Measurements from ENCODE around the gene RNF207. TPM values are rescaled to one million over a fixed set of nuclear protein-coding genes. Genes with fewer than 3 reads are reported as not detected.
A peak's percentile ranks its signal among the peaks of the same experiment; 100 is the strongest.

RNF207 gene
- polyA plus RNA-seq, 3 donors, result 0.10 to 7.7 TPM; not detected in 1

GRCh38 chr1:6241107-6241886 is 35.4 kb downstream of the RNF207 start:
- H3K9ac ChIP-seq (ENCODE audit: insufficient read depth, low read length, poor library complexity, severe bottlenecking), result no peak overlapping the region
- H2AFZ ChIP-seq (ENCODE audit: insufficient read depth, low read depth, low read length, poor library complexity, severe bottlenecking), result no peak overlapping the region
- no peak for DNase-seq
- H3K4me3 ChIP-seq (replicated peaks in 1 of 3; ENCODE audit: low read depth in 2 of 3, low read length in 3 of 3), result no peak overlapping the region
- H3K36me3 Mint-ChIP-seq, result peaks cover 0 to 5% of the 10 kb centered on the region in 2 donors
- H3K27me3 ChIP-seq (ENCODE audit: control insufficient read depth in 2 of 2, insufficient read depth in 2 of 2, low read length in 2 of 2), result peaks cover 34 to 71% of the 10 kb centered on the region in 2 donors
- intact Hi-C loops (cut with micrococcal nuclease), result loop anchor here (5.0 to 10.0 kb wide), 3 partner anchors 136 to 186 kb away; partner anchors contain the start of gene ACOT7 (in 1 of the 2)
- H3K27me3 Mint-ChIP-seq (ENCODE audit: low read depth in 3 of 3), result peaks cover 72 to 85% (median 82%) of the 10 kb centered on the region in 3 donors
- no peaks in the 10 kb centered on the region for H3K79me2 ChIP-seq (ENCODE audit: insufficient read depth, low read length)
- no peaks in the 10 kb centered on the region for H3K36me3 ChIP-seq (replicated peaks in 1 of 2; ENCODE audit: control insufficient read depth in 1 of 2, insufficient read depth in 2 of 2, low read length in 2 of 2)
- H3K4me1 ChIP-seq (ENCODE audit: control insufficient read depth in 1 of 2, insufficient read depth in 2 of 2, low read length in 2 of 2), result peaks cover 1 to 16% of the 10 kb centered on the region in 2 donors
- H3K4me1 Mint-ChIP-seq, result peaks cover 7% of the 10 kb centered on the region
- peaks cover 0 to 24% (median 5%) of the 10 kb centered on the region in 7 donors for H3K9me3 Mint-ChIP-seq
- peaks cover 6% of the 10 kb centered on the region for H4K20me1 ChIP-seq (ENCODE audit: insufficient read depth, low read length)
- peak overlapping the region in 1 of 2 donors; percentile 79 for H3K4me3 Mint-ChIP-seq
- no peak overlapping the region for H3K27ac Mint-ChIP-seq
- H3K27ac ChIP-seq (ENCODE audit: low read depth in 1 of 2, low read length in 2 of 2), result no peak overlapping the region
- TF ChIP-seq, protein P1, sequence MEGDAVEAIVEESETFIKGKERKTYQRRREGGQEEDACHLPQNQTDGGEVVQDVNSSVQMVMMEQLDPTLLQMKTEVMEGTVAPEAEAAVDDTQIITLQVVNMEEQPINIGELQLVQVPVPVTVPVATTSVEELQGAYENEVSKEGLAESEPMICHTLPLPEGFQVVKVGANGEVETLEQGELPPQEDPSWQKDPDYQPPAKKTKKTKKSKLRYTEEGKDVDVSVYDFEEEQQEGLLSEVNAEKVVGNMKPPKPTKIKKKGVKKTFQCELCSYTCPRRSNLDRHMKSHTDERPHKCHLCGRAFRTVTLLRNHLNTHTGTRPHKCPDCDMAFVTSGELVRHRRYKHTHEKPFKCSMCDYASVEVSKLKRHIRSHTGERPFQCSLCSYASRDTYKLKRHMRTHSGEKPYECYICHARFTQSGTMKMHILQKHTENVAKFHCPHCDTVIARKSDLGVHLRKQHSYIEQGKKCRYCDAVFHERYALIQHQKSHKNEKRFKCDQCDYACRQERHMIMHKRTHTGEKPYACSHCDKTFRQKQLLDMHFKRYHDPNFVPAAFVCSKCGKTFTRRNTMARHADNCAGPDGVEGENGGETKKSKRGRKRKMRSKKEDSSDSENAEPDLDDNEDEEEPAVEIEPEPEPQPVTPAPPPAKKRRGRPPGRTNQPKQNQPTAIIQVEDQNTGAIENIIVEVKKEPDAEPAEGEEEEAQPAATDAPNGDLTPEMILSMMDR (IDR thresholded peaks at IDR 0.05), result no peak
- WGBS (ENCODE audit: insufficient coverage), result 6% methylated on average over 22 of the region's 33 CpGs
- H3K9me3 ChIP-seq (replicated peaks in 1 of 2; ENCODE audit: control insufficient read depth in 1 of 2, insufficient read depth in 1 of 2, low read length in 2 of 2), result peaks cover 0 to 20% of the 10 kb centered on the region in 2 donors
- no peak overlapping the region for H3K4me2 ChIP-seq (replicated peaks; ENCODE audit: extremely low read depth, low read length, poor library complexity, severe bottlenecking)

GRCh38 chr1:6241887-6242740 is 36.2 kb downstream of the RNF207 start:
- Mint-ChIP-seq H3K4me3 (peak overlapping the region in 1 of 2 donors; percentile 79), H3K27me3 (ENCODE audit: low read depth in 3 of 3) (peaks cover 79 to 91% (median 90%) of the 10 kb centered on the region in 3 donors), H3K9me3 (peaks cover 0 to 24% (median 6%) of the 10 kb centered on the region in 7 donors), H3K36me3 (peaks cover 0 to 7% of the 10 kb centered on the region in 2 donors), H3K4me1 (peaks cover 10% of the 10 kb centered on the region), H3K27ac (no peak overlapping the region)
- intact Hi-C loops (cut with micrococcal nuclease), result loop anchor here (5.0 to 10.0 kb wide), 3 partner anchors 137 to 187 kb away; partner anchors contain the start of gene ACOT7 (in 1 of the 2)
- Histone ChIP-seq H4K20me1 (ENCODE audit: insufficient read depth, low read length) (peaks cover 9% of the 10 kb centered on the region), H3K9ac (ENCODE audit: insufficient read depth, low read length, poor library complexity, severe bottlenecking) (no peak overlapping the region), H3K36me3 (replicated peaks in 1 of 2; ENCODE audit: control insufficient read depth in 1 of 2, insufficient read depth in 2 of 2, low read length in 2 of 2) (no peaks in the 10 kb centered on the region), H3K79me2 (ENCODE audit: insufficient read depth, low read length) (no peaks in the 10 kb centered on the region), H3K27me3 (ENCODE audit: control insufficient read depth in 2 of 2, insufficient read depth in 2 of 2, low read length in 2 of 2) (peaks cover 34 to 79% of the 10 kb centered on the region in 2 donors), H2AFZ (ENCODE audit: insufficient read depth, low read depth, low read length, poor library complexity, severe bottlenecking) (no peak overlapping the region), H3K27ac (ENCODE audit: low read depth in 1 of 2, low read length in 2 of 2) (no peak overlapping the region), H3K4me1 (ENCODE audit: control insufficient read depth in 1 of 2, insufficient read depth in 2 of 2, low read length in 2 of 2) (peaks cover 0 to 21% of the 10 kb centered on the region in 2 donors), H3K4me2 (replicated peaks; ENCODE audit: extremely low read depth, low read length, poor library complexity, severe bottlenecking) (no peak overlapping the region), H3K9me3 (replicated peaks in 1 of 2; ENCODE audit: control insufficient read depth in 1 of 2, insufficient read depth in 1 of 2, low read length in 2 of 2) (peaks cover 0 to 21% of the 10 kb centered on the region in 2 donors), H3K4me3 (replicated peaks in 1 of 3; ENCODE audit: low read depth in 2 of 3, low read length in 3 of 3) (no peak overlapping the region)
- TF ChIP-seq, protein P1 (IDR thresholded peaks at IDR 0.05), result no peak
- no peak for DNase-seq
- WGBS (ENCODE audit: insufficient coverage), result 1% methylated on average over 89 of the region's 99 CpGs
